GM18505 (cell line): ENCODE measurements around the gene UTP11.

Experiments used
- ATAC-seq: cut with Tn5 transposase; IDR thresholded peaks from one replicate; pipeline ENCODE4 v1.9.1; 2021; ENCODE audit not compliant: unreplicated experiment
- POLR2A ChIP-seq: IDR thresholded peaks from 4 replicates; pipeline ENCODE4 v1.6.1; 2011; ENCODE audit warnings: borderline replicate concordance; ENCODE audit not compliant: insufficient read depth, insufficient read length; ENCODE audit errors: extremely low read depth

Gene UTP11

GRCh38 chr1:38071312-38072256, 59.0 kb downstream of the UTP11 start:
- TF ChIP-seq POLR2A, result no peak
- ATAC-seq, result no peak

- ATAC-seq, result no peak
- TF ChIP-seq POLR2A, result no peak
These were observed 60.3 kb downstream of the UTP11 start for GRCh38 chr1:38072858-38073257.

GRCh38 chr1:38073534-38074301, 61.2 kb downstream of the UTP11 start:
- TF ChIP-seq POLR2A, result no peak
- ATAC-seq, result no peak

GRCh38 chr1:38074302-38074677, 61.8 kb downstream of the UTP11 start:
- no peak for ATAC-seq
- no peak for TF ChIP-seq POLR2A
